GM08714 (cell line): ENCODE results near the gene NPTX2.

Source experiments
- H3K4me3 ChIP-seq: fragments of 200-500 bp; sonication (Bioruptor generic); 2 replicates; pipeline ENCODE4 v1.5.1; 2014; ENCODE audit warnings: mild to moderate bottlenecking, low read length, inconsistent platforms
- ZNF274 ChIP-seq: IDR thresholded peaks from 2 replicates; pipeline ENCODE4 v1.6.1; 2012; ENCODE audit warnings: mild to moderate bottlenecking, low read depth, low read length

NPTX2 gene

DNA sequence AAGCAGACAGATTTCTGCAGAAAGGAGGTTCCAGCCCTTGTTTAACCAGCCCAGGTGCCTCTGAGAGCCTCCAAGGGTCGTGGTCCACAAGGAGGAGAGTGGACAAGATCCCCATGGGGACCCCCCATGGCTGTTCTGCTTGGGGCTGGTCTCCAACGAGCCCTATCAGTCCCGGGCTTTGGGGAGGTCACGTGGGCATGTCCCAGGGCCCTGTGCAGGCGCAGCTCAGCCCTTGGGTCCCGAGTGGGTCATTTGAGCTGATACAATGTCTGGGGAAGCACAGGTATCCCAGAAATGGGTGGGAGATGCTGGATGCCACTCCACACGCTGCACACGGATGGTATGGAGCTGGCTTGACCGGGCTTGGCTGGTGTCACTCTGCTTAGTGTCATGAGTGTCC is 57.8 kb downstream of the NPTX2 start:
- no peak for TF ChIP-seq ZNF274

DNA sequence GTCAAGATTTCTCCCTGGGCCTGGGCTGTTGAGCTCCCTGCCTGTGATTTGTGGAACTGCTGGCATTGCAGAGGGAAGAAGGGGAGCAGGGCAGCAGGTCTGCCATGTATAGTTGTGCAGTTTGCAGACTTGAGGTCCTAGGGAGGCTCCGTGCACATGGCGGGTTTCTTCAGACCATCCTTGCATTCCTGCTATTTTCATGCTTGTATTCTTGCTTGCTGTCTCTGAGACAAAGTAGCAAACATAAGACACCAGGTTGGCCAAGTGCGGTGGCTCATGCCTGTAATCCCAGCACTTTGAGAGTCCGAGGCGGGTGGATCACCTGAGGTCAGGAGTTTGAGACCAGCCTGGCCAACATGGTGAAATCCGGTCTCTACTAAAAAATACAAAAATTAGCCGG is 61.1 kb downstream of the NPTX2 start:
- no peak for TF ChIP-seq ZNF274
- H3K4me3 ChIP-seq: no peak overlapping the region

More for the DNA sequence above, 57.8 kb downstream of the NPTX2 start:
- no peak overlapping the region for H3K4me3 ChIP-seq
